ENCODE data around the gene GMPR2. TPM values are rescaled to one million over a fixed set of nuclear protein-coding genes. Genes with fewer than 3 reads are reported as not detected.

Gene GMPR2
- total and polyA plus RNA-seq, 8 donors: 63.6 to 117 (median 106) TPM

DNA sequence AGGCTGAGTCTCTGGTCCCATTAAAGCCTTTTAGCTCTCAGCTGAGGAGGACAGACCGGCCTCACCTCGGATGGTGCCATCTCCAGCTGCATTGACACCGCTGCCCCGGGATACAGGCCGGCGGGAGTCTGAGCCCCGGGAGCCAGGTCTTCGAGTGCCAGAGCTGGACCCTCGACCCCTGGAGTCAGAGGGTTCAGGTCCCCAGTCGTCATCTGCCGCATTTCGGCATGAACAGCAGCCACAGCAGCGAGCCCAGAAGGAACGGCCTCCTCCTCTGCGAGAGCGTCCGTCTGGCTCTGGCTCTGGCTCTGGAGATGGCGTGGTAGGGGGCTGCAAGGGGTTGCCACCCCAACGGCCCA lies 29.2 kb downstream of the GMPR2 start:
- no peak overlapping the region for H3K4me3 ChIP-seq
- ATAC-seq (no peak), DNase-seq (no peak)
- H3K27ac ChIP-seq: no peak overlapping the region
- no peaks in the 10 kb centered on the region for H3K9me3 ChIP-seq
- intact Hi-C loops (cut with DNase I): no loop called here
- peaks cover 0 to 25% of the 10 kb centered on the region in 2 donors for H3K36me3 ChIP-seq
- H3K27me3 ChIP-seq: no peaks in the 10 kb centered on the region
- TF ChIP-seq, protein P1, sequence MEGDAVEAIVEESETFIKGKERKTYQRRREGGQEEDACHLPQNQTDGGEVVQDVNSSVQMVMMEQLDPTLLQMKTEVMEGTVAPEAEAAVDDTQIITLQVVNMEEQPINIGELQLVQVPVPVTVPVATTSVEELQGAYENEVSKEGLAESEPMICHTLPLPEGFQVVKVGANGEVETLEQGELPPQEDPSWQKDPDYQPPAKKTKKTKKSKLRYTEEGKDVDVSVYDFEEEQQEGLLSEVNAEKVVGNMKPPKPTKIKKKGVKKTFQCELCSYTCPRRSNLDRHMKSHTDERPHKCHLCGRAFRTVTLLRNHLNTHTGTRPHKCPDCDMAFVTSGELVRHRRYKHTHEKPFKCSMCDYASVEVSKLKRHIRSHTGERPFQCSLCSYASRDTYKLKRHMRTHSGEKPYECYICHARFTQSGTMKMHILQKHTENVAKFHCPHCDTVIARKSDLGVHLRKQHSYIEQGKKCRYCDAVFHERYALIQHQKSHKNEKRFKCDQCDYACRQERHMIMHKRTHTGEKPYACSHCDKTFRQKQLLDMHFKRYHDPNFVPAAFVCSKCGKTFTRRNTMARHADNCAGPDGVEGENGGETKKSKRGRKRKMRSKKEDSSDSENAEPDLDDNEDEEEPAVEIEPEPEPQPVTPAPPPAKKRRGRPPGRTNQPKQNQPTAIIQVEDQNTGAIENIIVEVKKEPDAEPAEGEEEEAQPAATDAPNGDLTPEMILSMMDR (IDR thresholded peaks at IDR 0.05): no peak
- no peaks in the 10 kb centered on the region for H3K4me1 ChIP-seq

DNA sequence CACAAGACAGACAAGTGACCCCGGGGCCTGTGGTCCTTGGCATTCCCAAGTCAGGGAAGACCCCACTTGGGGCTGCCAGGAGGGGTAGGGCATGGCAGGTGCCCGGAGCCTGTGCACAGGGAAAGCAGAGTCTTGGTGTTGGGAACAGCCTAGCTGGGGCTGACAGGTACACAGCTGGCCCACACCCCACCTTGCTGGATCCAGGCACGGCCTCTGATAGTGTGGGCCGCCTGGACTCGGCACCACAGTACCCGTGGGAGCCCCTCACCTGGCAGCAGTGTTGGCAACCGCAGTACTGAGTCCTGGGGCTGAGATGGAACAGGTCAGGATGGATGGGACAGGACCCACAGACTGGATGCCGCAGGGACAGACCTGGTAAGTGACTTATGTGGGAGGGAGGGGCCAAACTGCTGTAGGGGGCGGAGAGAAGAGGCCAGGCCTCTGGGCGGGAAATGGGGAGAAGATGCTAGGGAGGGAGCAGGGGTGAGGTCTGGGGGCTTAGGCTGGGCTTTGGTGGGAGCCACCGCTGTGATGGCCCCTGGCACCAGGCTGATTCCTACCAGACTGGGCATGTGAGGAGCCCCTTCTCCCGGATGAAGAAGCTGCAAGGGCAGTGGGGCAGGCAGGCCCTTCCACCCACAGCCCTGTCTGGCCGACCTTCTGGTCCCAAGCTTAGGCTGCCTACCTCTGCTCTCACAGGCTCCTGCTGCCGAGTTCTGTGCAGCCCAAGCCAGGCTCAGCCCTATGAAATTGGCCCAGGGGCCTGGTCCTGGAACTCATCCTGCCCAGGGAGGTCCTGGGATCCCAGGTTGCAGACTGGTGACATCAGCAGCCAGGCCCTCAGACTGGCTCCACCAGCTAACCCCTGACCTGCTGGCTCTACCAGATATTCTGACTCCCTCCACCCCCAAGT lies 30.3 kb downstream of the GMPR2 start, which contains the start of gene TGM1:
TGM1 (minus strand) TSS at position 357 of the 913 bp plus-strand sequence. CDS start 825 bp downstream, outside the sequence.
- ATAC-seq (no peak), DNase-seq (no peak)
- intact Hi-C loops (cut with DNase I): no loop called here
- Histone ChIP-seq H3K9me3 (no peaks in the 10 kb centered on the region), H3K4me1 (no peaks in the 10 kb centered on the region), H3K27ac (no peak within 1 kb of the TSS), H3K36me3 (peaks cover 0 to 34% of the 10 kb centered on the region in 2 donors), H3K4me3 (no peak within 1 kb of the TSS), H3K27me3 (no peaks in the 10 kb centered on the region)
- TF ChIP-seq, protein P1 (IDR thresholded peaks at IDR 0.05): no peak

DNA sequence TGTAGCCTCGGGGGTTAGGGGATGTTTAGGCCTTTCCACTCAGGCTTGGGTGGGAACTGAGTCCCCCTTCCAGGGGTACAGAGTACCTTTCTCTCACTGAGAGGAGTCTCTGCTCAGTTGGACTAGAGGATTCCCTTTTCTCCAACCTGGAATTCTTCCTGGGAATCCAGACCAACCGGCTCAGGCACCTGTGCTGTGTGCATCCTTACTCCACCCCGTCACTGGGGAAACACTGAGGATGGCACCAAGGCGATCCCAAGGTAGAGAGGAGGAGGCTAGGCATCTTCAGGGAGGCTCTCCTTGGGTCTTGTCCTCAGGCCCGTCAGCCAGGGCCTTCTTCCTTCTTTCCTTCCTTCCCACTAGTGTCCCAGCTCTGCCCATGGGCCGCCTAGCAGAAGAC lies 31.1 kb downstream of the GMPR2 start:
- intact Hi-C loops (cut with DNase I): no loop called here
- no peak for ATAC-seq
- H3K9me3 ChIP-seq: no peaks in the 10 kb centered on the region

DNA sequence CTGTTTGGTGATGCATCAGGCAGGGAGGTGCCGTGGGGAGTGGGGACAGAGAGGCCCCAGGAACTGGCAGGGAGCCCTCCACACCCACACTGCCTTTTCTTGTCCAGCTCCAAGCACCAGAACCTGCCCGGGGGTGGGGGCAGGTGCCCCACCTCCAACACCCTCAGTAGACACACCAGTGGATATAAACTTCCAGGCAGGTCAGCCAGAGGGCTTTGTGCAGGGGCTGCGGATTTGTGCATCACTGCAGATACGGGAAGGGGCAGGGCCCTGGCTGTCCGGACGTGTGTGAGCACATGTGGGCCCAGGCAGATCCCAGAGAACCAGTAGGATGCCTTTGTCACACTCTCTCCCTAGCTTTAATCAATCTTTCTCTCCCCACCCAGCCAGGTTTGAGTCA lies 31.6 kb downstream of the GMPR2 start:
- intact Hi-C loops (cut with DNase I): no loop called here
- peak; percentile 4 for ATAC-seq
- H3K4me1 ChIP-seq: no peaks in the 10 kb centered on the region
- no peaks in the 10 kb centered on the region for H3K9me3 ChIP-seq
- no peak overlapping the region for H3K27ac ChIP-seq
- DNase-seq: no peak
- TF ChIP-seq, protein P1 (IDR thresholded peaks at IDR 0.05): no peak
- peaks cover 0 to 45% of the 10 kb centered on the region in 2 donors for H3K36me3 ChIP-seq
- H3K4me3 ChIP-seq: no peak overlapping the region
- no peaks in the 10 kb centered on the region for H3K27me3 ChIP-seq

More for the DNA sequence above, 31.1 kb downstream of the GMPR2 start:
- Histone ChIP-seq H3K27ac (no peak overlapping the region), H3K4me1 (no peaks in the 10 kb centered on the region), H3K4me3 (no peak overlapping the region), H3K36me3 (peaks cover 0 to 40% of the 10 kb centered on the region in 2 donors), H3K27me3 (no peaks in the 10 kb centered on the region)
- TF ChIP-seq, protein P1 (IDR thresholded peaks at IDR 0.05): no peak
- DNase-seq: no peak
